HepG2 (cell line): ENCODE data around the gene PCBP1. TPM values are rescaled to one million over a fixed set of nuclear protein-coding genes. Genes with fewer than 3 reads are reported as not detected.

ENCODE experiments used
- CEBPB ChIP-seq: IDR thresholded peaks from 2 replicates; pipeline ENCODE4 v1.6.1; 2011; ENCODE audit warnings: low read depth, low read length, improper control_type of control experiment, borderline replicate concordance
- DMAP1 ChIP-seq: IDR thresholded peaks from 2 replicates; pipeline ENCODE4 v1.6.1; 2016
- NFYB ChIP-seq: sonication (generic); formaldehyde crosslinking; IDR thresholded peaks from 2 replicates; pipeline ENCODE4 v1.4.0; 2020; ENCODE audit warnings: missing genetic modification reagents
- PHF21A ChIP-seq: sonication (generic); formaldehyde crosslinking; IDR thresholded peaks from 2 replicates; pipeline ENCODE4 v1.5.0; 2020; ENCODE audit warnings: mild to moderate bottlenecking, missing genetic modification reagents
- SIN3A ChIP-seq: IDR thresholded peaks from 2 replicates; pipeline ENCODE4 v1.6.1; 2011; ENCODE audit warnings: low read depth, mild to moderate bottlenecking, control low read depth, low read length, borderline replicate concordance
- TP53 ChIP-seq: sonication (generic); formaldehyde crosslinking; conservative IDR thresholded peaks from 2 replicates; pipeline ENCODE4 v1.4.0; 2020; ENCODE audit warnings: missing genetic modification reagents
- ZBTB38 ChIP-seq: sonication (generic); formaldehyde crosslinking; IDR thresholded peaks from 2 replicates; pipeline ENCODE4 v1.5.1; 2020; ENCODE audit warnings: mild to moderate bottlenecking, missing genetic modification reagents
- ZBTB8A ChIP-seq: sonication (generic); formaldehyde crosslinking; IDR thresholded peaks from 2 replicates; pipeline ENCODE4 v1.4.0; 2020; ENCODE audit warnings: mild to moderate bottlenecking, low read depth, missing genetic modification reagents, borderline replicate concordance
- ZNF121 ChIP-seq: sonication (generic); formaldehyde crosslinking; IDR thresholded peaks from 2 replicates; pipeline ENCODE4 v1.5.0; 2020; ENCODE audit warnings: mild to moderate bottlenecking, missing genetic modification reagents
- ZNF207 ChIP-seq: fragments of 450-650 bp; IDR thresholded peaks from 2 replicates; pipeline ENCODE4 v1.6.1; 2016; ENCODE audit warnings: antibody characterized with exemption, borderline replicate concordance
- ZNF557 ChIP-seq: sonication (generic); formaldehyde crosslinking; IDR thresholded peaks from 2 replicates; pipeline ENCODE4 v1.4.0; 2020; ENCODE audit warnings: missing genetic modification reagents
- ZNF652 ChIP-seq: IDR thresholded peaks from 2 replicates; pipeline ENCODE4 v1.6.1; 2016; ENCODE audit warnings: low read depth, borderline replicate concordance
- ZNF660 ChIP-seq: sonication (generic); formaldehyde crosslinking; IDR thresholded peaks from 2 replicates; pipeline ENCODE4 v1.5.1; 2020; ENCODE audit warnings: mild to moderate bottlenecking, low read depth, missing genetic modification reagents, borderline replicate concordance
- ZNF670 ChIP-seq: sonication (generic); formaldehyde crosslinking; IDR thresholded peaks from 2 replicates; pipeline ENCODE4 v1.8.0; 2022; ENCODE audit warnings: mild to moderate bottlenecking, missing genetic modification reagents, borderline replicate concordance
- ZNF713 ChIP-seq: sonication (generic); formaldehyde crosslinking; IDR thresholded peaks from 2 replicates; pipeline ENCODE4 v1.4.0; 2020; ENCODE audit warnings: mild to moderate bottlenecking, missing genetic modification reagents
- ZSCAN31 ChIP-seq: sonication (generic); formaldehyde crosslinking; IDR thresholded peaks from 2 replicates; pipeline ENCODE4 v1.5.0; 2020; ENCODE audit warnings: low read depth, mild to moderate bottlenecking, missing genetic modification reagents
- polyA plus RNA-seq, 8 experiments: library from polyadenylated mRNA; depleted of rRNA in 3 of 8; stranded (reverse) in 7 of 8; unstranded in 1 of 8; fragments of >200 nt; fragmentation: Illumina TruSeq in 4 of 8; extraction: Trizol in 4 of 8; gene quantifications; 2 replicates each; pipeline versions ENCODE4 v1.2.1 to v1.2.3, GENCODE V29; 2011 to 2016; ENCODE audit warnings: low read depth in 4 of 8, missing spikeins in 1 of 8, mixed read lengths in 1 of 8; ENCODE audit not compliant: insufficient read depth in 1 of 8
- total RNA-seq, 5 experiments: library from RNA; depleted of rRNA; stranded (reverse); fragments of >200 nt; fragmentation: Illumina TruSeq; extraction: Trizol; gene quantifications; 2 replicates each; pipeline ENCODE4 v1.2.3, GENCODE V29; 2016; ENCODE audit warnings: low read depth in 1 of 5
- TF ChIP-seq, protein P1 (sequence below): sonication (generic); formaldehyde crosslinking; IDR thresholded peaks from 2 replicates; pipeline ENCODE4 v1.4.0; 2020; ENCODE audit warnings: missing genetic modification reagents, borderline replicate concordance
- TF ChIP-seq, protein P2 (sequence below): sonication (generic); formaldehyde crosslinking; IDR thresholded peaks from 2 replicates; pipeline ENCODE4 v1.5.1; 2020; ENCODE audit warnings: missing genetic modification reagents, mild to moderate bottlenecking, borderline replicate concordance
- TF ChIP-seq, protein P3 (sequence below): sonication (generic); formaldehyde crosslinking; IDR thresholded peaks from 2 replicates; pipeline ENCODE4 v1.8.1; 2023; ENCODE audit warnings: mild to moderate bottlenecking, moderate library complexity, missing genetic modification reagents
- TF ChIP-seq, protein P4 (sequence below): sonication (generic); formaldehyde crosslinking; conservative IDR thresholded peaks from 2 replicates; pipeline ENCODE4 v1.5.0; 2020; ENCODE audit warnings: missing genetic modification reagents
- TF ChIP-seq, protein P5 (sequence below): sonication (generic); formaldehyde crosslinking; IDR thresholded peaks from 2 replicates; pipeline ENCODE4; 2020; ENCODE audit warnings: missing genetic modification reagents, mild to moderate bottlenecking, borderline replicate concordance

The PCBP1 gene
- total and polyA plus RNA-seq, 2 of the 13 experiments (the other 11 are each of a cell fraction or from before 2014, with no cell fraction given): 32.0 to 137 TPM

DNA sequence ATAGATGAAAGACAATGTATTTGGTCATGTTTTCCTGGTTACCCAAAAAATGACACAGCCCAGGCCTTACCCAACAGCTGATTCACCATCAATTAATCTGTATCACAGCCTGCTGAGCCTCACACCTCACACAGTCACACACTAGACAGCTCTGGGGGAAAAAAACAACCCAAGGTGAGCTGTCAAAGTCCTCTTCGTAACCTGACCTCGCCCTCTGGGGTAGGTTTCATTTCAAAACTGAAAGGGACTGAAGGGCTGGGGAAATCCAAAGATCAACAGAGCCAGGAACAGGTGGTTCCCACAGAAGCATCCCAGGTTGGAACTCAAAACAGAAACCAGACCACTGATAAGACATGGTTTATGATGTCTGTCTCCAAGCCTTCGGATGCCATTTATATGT, 18.2 kb upstream of the PCBP1 start (continued):
- TF ChIP-seq, protein P1, sequence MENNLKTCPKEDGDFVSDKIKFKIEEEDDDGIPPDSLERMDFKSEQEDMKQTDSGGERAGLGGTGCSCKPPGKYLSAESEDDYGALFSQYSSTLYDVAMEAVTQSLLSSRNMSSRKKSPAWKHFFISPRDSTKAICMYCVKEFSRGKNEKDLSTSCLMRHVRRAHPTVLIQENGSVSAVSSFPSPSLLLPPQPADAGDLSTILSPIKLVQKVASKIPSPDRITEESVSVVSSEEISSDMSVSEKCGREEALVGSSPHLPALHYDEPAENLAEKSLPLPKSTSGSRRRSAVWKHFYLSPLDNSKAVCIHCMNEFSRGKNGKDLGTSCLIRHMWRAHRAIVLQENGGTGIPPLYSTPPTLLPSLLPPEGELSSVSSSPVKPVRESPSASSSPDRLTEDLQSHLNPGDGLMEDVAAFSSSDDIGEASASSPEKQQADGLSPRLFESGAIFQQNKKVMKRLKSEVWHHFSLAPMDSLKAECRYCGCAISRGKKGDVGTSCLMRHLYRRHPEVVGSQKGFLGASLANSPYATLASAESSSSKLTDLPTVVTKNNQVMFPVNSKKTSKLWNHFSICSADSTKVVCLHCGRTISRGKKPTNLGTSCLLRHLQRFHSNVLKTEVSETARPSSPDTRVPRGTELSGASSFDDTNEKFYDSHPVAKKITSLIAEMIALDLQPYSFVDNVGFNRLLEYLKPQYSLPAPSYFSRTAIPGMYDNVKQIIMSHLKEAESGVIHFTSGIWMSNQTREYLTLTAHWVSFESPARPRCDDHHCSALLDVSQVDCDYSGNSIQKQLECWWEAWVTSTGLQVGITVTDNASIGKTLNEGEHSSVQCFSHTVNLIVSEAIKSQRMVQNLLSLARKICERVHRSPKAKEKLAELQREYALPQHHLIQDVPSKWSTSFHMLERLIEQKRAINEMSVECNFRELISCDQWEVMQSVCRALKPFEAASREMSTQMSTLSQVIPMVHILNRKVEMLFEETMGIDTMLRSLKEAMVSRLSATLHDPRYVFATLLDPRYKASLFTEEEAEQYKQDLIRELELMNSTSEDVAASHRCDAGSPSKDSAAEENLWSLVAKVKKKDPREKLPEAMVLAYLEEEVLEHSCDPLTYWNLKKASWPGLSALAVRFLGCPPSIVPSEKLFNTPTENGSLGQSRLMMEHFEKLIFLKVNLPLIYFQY (CRISPR knock-in tag): no peak
- TF ChIP-seq, protein P2, sequence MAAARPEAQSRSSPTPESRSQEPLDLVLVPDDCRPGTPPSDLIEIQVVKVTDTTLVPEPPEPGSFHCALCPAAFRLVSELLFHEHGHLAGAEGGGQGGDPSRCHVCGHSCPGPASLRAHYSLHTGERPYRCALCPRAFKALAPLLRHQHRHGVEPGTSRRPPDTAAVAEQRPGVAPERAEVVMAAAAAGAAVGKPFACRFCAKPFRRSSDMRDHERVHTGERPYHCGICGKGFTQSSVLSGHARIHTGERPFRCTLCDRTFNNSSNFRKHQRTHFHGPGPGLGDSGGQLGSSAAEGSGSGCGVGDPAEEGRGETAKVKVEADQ (CRISPR knock-in tag): no peak
- TF ChIP-seq ZBTB8A (CRISPR knock-in tag) (no peak), ZNF660 (CRISPR knock-in tag) (no peak), ZNF121 (CRISPR knock-in tag) (no peak), TP53 (CRISPR knock-in tag) (no peak), ZNF557 (CRISPR knock-in tag) (no peak), NFYB (CRISPR knock-in tag) (no peak), PHF21A (CRISPR knock-in tag) (peak; percentile 77), DMAP1 (CRISPR knock-in tag) (peak; percentile 27; the same call in 1 of the 2 replicates), SIN3A (peak; percentile 80; the same call in 1 of the 2 replicates), ZNF652 (no peak), ZBTB38 (CRISPR knock-in tag) (no peak), ZNF670 (peak; percentile 39; the same call in 1 of the 2 replicates), ZNF713 (no peak; the same call in 1 of the 2 replicates), CEBPB (peak; percentile 10; the same call in 1 of the 2 replicates), ZSCAN31 (CRISPR knock-in tag) (0 out of 2 replicates have a peak, but pooled peaks have one; percentile 39), ZNF207 (no peak)
- TF ChIP-seq, protein P3, sequence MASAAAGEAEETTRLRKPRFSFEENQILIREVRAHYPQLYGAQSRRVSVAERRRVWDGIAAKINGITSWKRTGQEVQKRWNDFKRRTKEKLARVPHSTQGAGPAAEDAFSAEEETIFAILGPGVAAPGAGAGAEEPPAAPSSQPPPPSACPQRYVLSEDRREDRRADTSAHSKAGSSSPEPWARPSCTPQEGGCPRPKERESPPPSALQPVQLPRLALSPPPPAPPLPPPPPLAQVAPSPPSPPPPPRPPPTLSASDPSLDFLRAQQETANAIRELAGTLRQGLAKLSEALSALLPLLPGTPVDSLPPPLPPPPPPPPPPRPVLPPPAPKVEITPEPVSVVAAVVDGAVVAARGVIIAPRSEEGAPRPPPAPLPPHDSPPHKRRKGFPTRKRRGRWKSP (CRISPR knock-in tag): peak; percentile 21; the same call in 1 of the 2 replicates
- TF ChIP-seq, protein P4, sequence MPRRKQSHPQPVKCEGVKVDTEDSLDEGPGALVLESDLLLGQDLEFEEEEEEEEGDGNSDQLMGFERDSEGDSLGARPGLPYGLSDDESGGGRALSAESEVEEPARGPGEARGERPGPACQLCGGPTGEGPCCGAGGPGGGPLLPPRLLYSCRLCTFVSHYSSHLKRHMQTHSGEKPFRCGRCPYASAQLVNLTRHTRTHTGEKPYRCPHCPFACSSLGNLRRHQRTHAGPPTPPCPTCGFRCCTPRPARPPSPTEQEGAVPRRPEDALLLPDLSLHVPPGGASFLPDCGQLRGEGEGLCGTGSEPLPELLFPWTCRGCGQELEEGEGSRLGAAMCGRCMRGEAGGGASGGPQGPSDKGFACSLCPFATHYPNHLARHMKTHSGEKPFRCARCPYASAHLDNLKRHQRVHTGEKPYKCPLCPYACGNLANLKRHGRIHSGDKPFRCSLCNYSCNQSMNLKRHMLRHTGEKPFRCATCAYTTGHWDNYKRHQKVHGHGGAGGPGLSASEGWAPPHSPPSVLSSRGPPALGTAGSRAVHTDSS: no peak
- TF ChIP-seq, protein P5, sequence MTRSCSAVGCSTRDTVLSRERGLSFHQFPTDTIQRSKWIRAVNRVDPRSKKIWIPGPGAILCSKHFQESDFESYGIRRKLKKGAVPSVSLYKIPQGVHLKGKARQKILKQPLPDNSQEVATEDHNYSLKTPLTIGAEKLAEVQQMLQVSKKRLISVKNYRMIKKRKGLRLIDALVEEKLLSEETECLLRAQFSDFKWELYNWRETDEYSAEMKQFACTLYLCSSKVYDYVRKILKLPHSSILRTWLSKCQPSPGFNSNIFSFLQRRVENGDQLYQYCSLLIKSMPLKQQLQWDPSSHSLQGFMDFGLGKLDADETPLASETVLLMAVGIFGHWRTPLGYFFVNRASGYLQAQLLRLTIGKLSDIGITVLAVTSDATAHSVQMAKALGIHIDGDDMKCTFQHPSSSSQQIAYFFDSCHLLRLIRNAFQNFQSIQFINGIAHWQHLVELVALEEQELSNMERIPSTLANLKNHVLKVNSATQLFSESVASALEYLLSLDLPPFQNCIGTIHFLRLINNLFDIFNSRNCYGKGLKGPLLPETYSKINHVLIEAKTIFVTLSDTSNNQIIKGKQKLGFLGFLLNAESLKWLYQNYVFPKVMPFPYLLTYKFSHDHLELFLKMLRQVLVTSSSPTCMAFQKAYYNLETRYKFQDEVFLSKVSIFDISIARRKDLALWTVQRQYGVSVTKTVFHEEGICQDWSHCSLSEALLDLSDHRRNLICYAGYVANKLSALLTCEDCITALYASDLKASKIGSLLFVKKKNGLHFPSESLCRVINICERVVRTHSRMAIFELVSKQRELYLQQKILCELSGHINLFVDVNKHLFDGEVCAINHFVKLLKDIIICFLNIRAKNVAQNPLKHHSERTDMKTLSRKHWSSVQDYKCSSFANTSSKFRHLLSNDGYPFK: no peak
